IMR-90 (cell line): Measurements from ENCODE around the gene SS18L1. TPM values are rescaled to one million over a fixed set of nuclear protein-coding genes. Genes with fewer than 3 reads are reported as not detected.

Experiments used
- ATAC-seq: fragments of 200-7000 bp; cut with Tn5 transposase; 2 replicates; pipeline ENCODE4 v1.9.1; 2020; ENCODE audit warnings: low read depth, mild to moderate bottlenecking, moderate library complexity
- BruUV-seq: library from RNA; stranded (reverse); fragments of 400-500 nt; replicated peaks from 2 replicates; lab custom pipeline; 2021; lab: Mats Ljungman, UMichigan
- CTCF ChIA-PET: fragments of 300-600 bp; formaldehyde crosslinking; extraction: SDS; loops from one replicate; lab custom pipeline; 2021; ENCODE audit warnings: antibody characterized with exemption; lab: Yijun Ruan, JAX
- POLR2A ChIA-PET: fragments of 300-600 bp; sonication (Branson Sonifier 250); formaldehyde crosslinking; loops from one replicate; lab custom pipeline; 2022; ENCODE audit warnings: antibody characterized with exemption; ENCODE audit not compliant: unreplicated experiment; lab: Charles Lee
- DNase-seq: peaks from one replicate; pipeline ENCODE4 v3.0.0; 2013
- H2AFZ ChIP-seq: replicated peaks from 2 replicates; pipeline ENCODE3; 2013; ENCODE audit warnings: low read length, mild to moderate bottlenecking; ENCODE audit not compliant: poor library complexity
- H2AK5ac ChIP-seq: 2 replicates; pipeline ENCODE4 v1.6.1; 2013; ENCODE audit warnings: low read depth, low read length, inconsistent platforms
- H2AK9ac ChIP-seq: replicated peaks from 2 replicates; pipeline ENCODE3; 2013; ENCODE audit warnings: mild to moderate bottlenecking, low read depth, low read length, moderate library complexity; ENCODE audit not compliant: poor library complexity
- H2BK120ac ChIP-seq: 2 replicates; pipeline ENCODE4 v1.6.1; 2013; ENCODE audit warnings: low read depth, low read length, inconsistent platforms
- H2BK15ac ChIP-seq: 3 replicates; pipeline ENCODE4 v1.6.1; 2013; ENCODE audit warnings: low read depth, low read length, inconsistent platforms
- H2BK20ac ChIP-seq: 2 replicates; pipeline ENCODE4 v1.6.1; 2013; ENCODE audit warnings: low read depth, mild to moderate bottlenecking, inconsistent platforms, low read length, moderate library complexity
- H2BK5ac ChIP-seq: 2 replicates; pipeline ENCODE4 v1.6.1; 2013; ENCODE audit warnings: mild to moderate bottlenecking, low read depth, low read length, inconsistent platforms; ENCODE audit not compliant: poor library complexity, severe bottlenecking
- H3K14ac ChIP-seq: replicated peaks from 2 replicates; pipeline ENCODE4 v1.6.1; 2013; ENCODE audit warnings: low read depth, low read length, inconsistent platforms
- H3K18ac ChIP-seq: 2 replicates; pipeline ENCODE4 v1.6.1; 2013; ENCODE audit warnings: low read depth, low read length, control low read depth
- H3K23ac ChIP-seq: 2 replicates; pipeline ENCODE4 v1.6.1; 2013; ENCODE audit warnings: low read depth, low read length, inconsistent platforms
- H3K27ac ChIP-seq: 2 replicates; pipeline ENCODE4 v1.5.1; 2013; ENCODE audit warnings: mild to moderate bottlenecking, control low read depth, low read length; ENCODE audit not compliant: insufficient read depth
- H3K27me3 ChIP-seq: 2 replicates; pipeline ENCODE4 v1.6.1; 2013; ENCODE audit warnings: low read length; ENCODE audit not compliant: control insufficient read depth, insufficient read depth
- H3K36me3 ChIP-seq: 2 replicates; pipeline ENCODE4 v1.6.1; 2013; ENCODE audit warnings: low read length, mixed read lengths; ENCODE audit not compliant: control insufficient read depth, insufficient read depth
- H3K4ac ChIP-seq: 2 replicates; pipeline ENCODE4 v1.6.1; 2013; ENCODE audit warnings: low read depth, low read length, inconsistent platforms
- H3K4me1 ChIP-seq: 2 replicates; pipeline ENCODE4 v1.6.1; 2013; ENCODE audit warnings: low read length, mixed read lengths; ENCODE audit not compliant: control insufficient read depth, insufficient read depth
- H3K4me2 ChIP-seq: 2 replicates; pipeline ENCODE4 v1.6.1; 2013; ENCODE audit warnings: low read depth, mild to moderate bottlenecking, control low read depth, low read length, moderate library complexity
- H3K4me3 ChIP-seq: 2 replicates; pipeline ENCODE4 v1.5.1; 2013; ENCODE audit warnings: low read depth, mild to moderate bottlenecking, control low read depth, low read length, moderate library complexity; ENCODE audit not compliant: insufficient read depth
- H3K56ac ChIP-seq: 2 replicates; pipeline ENCODE4 v1.6.1; 2013; ENCODE audit warnings: low read length, inconsistent platforms; ENCODE audit not compliant: insufficient read depth; ENCODE audit errors: extremely low read depth
- H3K79me1 ChIP-seq, 2 experiments: 2 replicates each; pipeline ENCODE4 v1.6.1; 2013; ENCODE audit warnings: low read length in 2 of 2, inconsistent platforms in 1 of 2, low read depth in 1 of 2
- H3K9ac ChIP-seq: 2 replicates; pipeline ENCODE4 v1.6.1; 2013; ENCODE audit warnings: low read depth, low read length, control low read depth
- H3K9me1 ChIP-seq: 2 replicates; pipeline ENCODE4 v1.6.1; 2013; ENCODE audit warnings: low read length, inconsistent platforms; ENCODE audit not compliant: insufficient read depth
- H3K9me3 ChIP-seq: 2 replicates; pipeline ENCODE4 v1.6.1; 2013; ENCODE audit warnings: low read length; ENCODE audit not compliant: control insufficient read depth, insufficient read depth
- H4K20me1 ChIP-seq: 2 replicates; pipeline ENCODE4 v1.6.1; 2013; ENCODE audit warnings: low read length, inconsistent platforms; ENCODE audit not compliant: insufficient read depth
- H4K5ac ChIP-seq: 2 replicates; pipeline ENCODE4 v1.6.1; 2013; ENCODE audit warnings: mild to moderate bottlenecking, low read depth, low read length, control low read depth
- H4K8ac ChIP-seq, 2 experiments: 2 replicates each; pipeline ENCODE4 v1.6.1; 2013; ENCODE audit warnings: low read depth in 2 of 2, low read length in 2 of 2, control low read depth in 1 of 2, inconsistent platforms in 1 of 2
- H4K91ac ChIP-seq: 2 replicates; pipeline ENCODE4 v1.6.1; 2013; ENCODE audit warnings: low read depth, low read length, inconsistent platforms; ENCODE audit not compliant: insufficient read depth
- CEBPB ChIP-seq: IDR thresholded peaks from 2 replicates; pipeline ENCODE4 v1.6.1; 2012; ENCODE audit warnings: low read depth, low read length, improper control_type of control experiment
- CHD1 ChIP-seq: IDR thresholded peaks from 2 replicates; pipeline ENCODE4 v1.6.1; 2012; ENCODE audit warnings: low read depth, low read length, improper control_type of control experiment
- MAFK ChIP-seq: IDR thresholded peaks from 2 replicates; pipeline ENCODE4 v1.6.1; 2012; ENCODE audit warnings: low read depth, low read length, improper control_type of control experiment
- NFE2L2 ChIP-seq: fragments of 150-350 bp; IDR thresholded peaks from 2 replicates; pipeline ENCODE4 v1.6.1; 2016; ENCODE audit warnings: low read depth, mild to moderate bottlenecking, low read length
- SMC3 ChIP-seq: fragments of 150-350 bp; IDR thresholded peaks from 2 replicates; pipeline ENCODE4 v1.6.1; 2016; ENCODE audit warnings: low read depth, mild to moderate bottlenecking, antibody characterized with exemption, low read length, moderate library complexity
- WGBS, 2 experiments: methylation state at CpG; one replicate each; pipeline versions ENCODE4 v1.1.5 to v1.1.7; 2013; ENCODE audit warnings: missing lambda C conversion rate in 2 of 2; ENCODE audit not compliant: insufficient read length in 1 of 2; ENCODE audit errors: extremely low coverage in 2 of 2; 5-methylcytosine and 5-hydroxymethylcytosine counted together
- dilution Hi-C: fragments of 300-500 bp; cut with HindIII; formaldehyde crosslinking; loops from one replicate; pipeline ENCODE4 v1.14.3; 2018; ENCODE audit warnings: low sequenced_read_pairs; ENCODE audit not compliant: unreplicated experiment
- in situ Hi-C: fragments of 300-500 bp; cut with MboI; formaldehyde crosslinking; loops from 3 replicates; pipeline ENCODE4 v1.14.3; 2019; ENCODE audit warnings: low sequenced_read_pairs, inconsistent platforms, mixed read lengths
- intact Hi-C: fragments of 100-400 bp; cut with micrococcal nuclease; formaldehyde crosslinking; loops from 2 replicates; pipeline ENCODE4 v1.10.0; 2022
- polyA plus RNA-seq, 3 experiments: library from polyadenylated mRNA; depleted of rRNA; stranded (reverse); fragments of >200 nt; gene quantifications; 2 replicates each; pipeline ENCODE4 v1.2.3, GENCODE V29; 2012; ENCODE audit warnings: low replicate concordance in 1 of 3
- total RNA-seq: library from RNA; depleted of rRNA; stranded (reverse); fragments of >200 nt; gene quantifications from 2 replicates; pipeline ENCODE4 v1.2.3, GENCODE V29; 2012

SS18L1 gene
- total and polyA plus RNA-seq, 2 of the 4 experiments (the other 2 are of a cell fraction) = 8.1 to 12.2 TPM

GRCh38 chr20:62225026-62225425 lies 81.5 kb downstream of the SS18L1 start:
- Histone ChIP-seq H3K27ac (no peak overlapping the region), H3K4ac (no peak overlapping the region), H3K36me3 (no peaks in the 10 kb centered on the region), H3K9ac (no peak overlapping the region), H4K91ac (no peak overlapping the region), H3K18ac (no peak overlapping the region), H2BK15ac (no peak overlapping the region), H3K79me1 (no peaks in the 10 kb centered on the region), H3K4me1 (no peaks in the 10 kb centered on the region), H2BK5ac (no peak overlapping the region), H3K27me3 (peaks cover 82% of the 10 kb centered on the region), H2AK9ac (no peak overlapping the region), H4K8ac (no peak overlapping the region), H2AK5ac (no peak overlapping the region), H2BK20ac (no peak overlapping the region), H3K4me2 (no peak overlapping the region), H4K5ac (no peak overlapping the region), H3K56ac (no peak overlapping the region), H4K20me1 (peaks cover 4% of the 10 kb centered on the region), H2BK120ac (no peak overlapping the region), H3K4me3 (no peak overlapping the region), H3K9me1 (no peaks in the 10 kb centered on the region), H3K23ac (no peak overlapping the region), H2AFZ (no peak overlapping the region), H3K9me3 (no peaks in the 10 kb centered on the region), H3K14ac (no peak overlapping the region)
- TF ChIP-seq CHD1 (no peak), NFE2L2 (no peak), SMC3 (no peak), CEBPB (no peak), MAFK (no peak)
- ChIA-PET POLR2A (no interaction called here), CTCF (no interaction called here)
- in situ Hi-C loops = no loop called here
- DNase-seq (no peak), ATAC-seq (no peak)
- 81% methylated on average over 7 of the region's 13 CpGs; no CpG with 5 or more reads in 1 of the 2 experiments for WGBS, 2 experiments
- BruUV-seq = no TSS peak
- intact Hi-C loops = no loop called here
- dilution Hi-C loops = no loop called here
